Left ventricle myocardium inferior (tissue), 1 donor: ENCODE data around the gene AP5B1. TPM values are rescaled to one million over a fixed set of nuclear protein-coding genes. Genes with fewer than 3 reads are reported as not detected.
"Not testable (repeated sequence)": the region's sequence is repeated elsewhere in the genome, so short reads cannot be mapped to it uniquely, and the experiment has no call there.

Source experiments
- DNase-seq: peaks from one replicate; pipeline ENCODE4 v3.0.0-alpha.2; 2020
- H3K27ac ChIP-seq: fragments of 200-600 bp; replicated peaks from 2 replicates; pipeline ENCODE4 v1.8.0; 2021
- H3K27me3 ChIP-seq: fragments of 200-600 bp; 2 replicates; pipeline ENCODE4 v1.8.0; 2021; ENCODE audit warnings: low read depth
- H3K36me3 ChIP-seq: fragments of 200-600 bp; 2 replicates; pipeline ENCODE4 v1.8.0; 2021
- H3K4me1 ChIP-seq: fragments of 200-600 bp; 2 replicates; pipeline ENCODE4 v1.8.0; 2021
- H3K4me3 ChIP-seq: fragments of 200-600 bp; 2 replicates; pipeline ENCODE4 v1.8.0; 2021; ENCODE audit warnings: mild to moderate bottlenecking, moderate library complexity
- H3K9me3 ChIP-seq: fragments of 200-600 bp; replicated peaks from 2 replicates; pipeline ENCODE4 v1.8.0; 2021
- intact Hi-C: fragments of 100-400 bp; cut with micrococcal nuclease; formaldehyde crosslinking; loops from one replicate; pipeline ENCODE4 v1.11.0; 2022
- total RNA-seq: library from RNA; stranded (reverse); fragmentation: NEBNext Ultra II Directional; extraction: Animal tissue kit (Norgen Biotek cat#: 25700); gene quantifications from one replicate; pipeline ENCODE4 v1.2.1, GENCODE V29; 2021
- TF ChIP-seq, protein P1 (sequence below): fragments of 200-600 bp; IDR thresholded peaks from 2 replicates; pipeline ENCODE4 v1.8.0; 2021; ENCODE audit warnings: antibody characterized with exemption, mild to moderate bottlenecking, borderline replicate concordance
- donor health status: DM: no; HTN: yes; CAD: no; lungs with severe emphysema.

AP5B1 gene
- total RNA-seq, 1 donor from 2014 or later: 5.4 TPM

DNA sequence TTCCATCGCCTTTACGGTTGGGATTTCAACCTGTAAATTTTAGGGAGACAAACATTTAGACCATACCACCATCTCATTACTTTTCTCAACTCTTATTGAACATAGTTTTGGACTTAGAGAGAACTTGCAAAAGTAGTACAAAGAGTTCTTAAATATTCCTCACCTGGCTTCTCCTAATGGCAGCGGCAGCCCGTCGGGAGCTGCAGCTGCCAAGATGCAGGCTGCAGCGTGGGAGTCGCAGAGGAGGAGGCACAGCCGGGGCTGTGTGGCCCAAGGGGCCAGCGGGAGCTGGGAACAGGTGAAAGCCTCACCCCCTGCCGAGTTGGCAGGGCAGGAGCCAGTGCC is 37.1 kb downstream of the AP5B1 start:
- no peak for DNase-seq
- TF ChIP-seq, protein P1, sequence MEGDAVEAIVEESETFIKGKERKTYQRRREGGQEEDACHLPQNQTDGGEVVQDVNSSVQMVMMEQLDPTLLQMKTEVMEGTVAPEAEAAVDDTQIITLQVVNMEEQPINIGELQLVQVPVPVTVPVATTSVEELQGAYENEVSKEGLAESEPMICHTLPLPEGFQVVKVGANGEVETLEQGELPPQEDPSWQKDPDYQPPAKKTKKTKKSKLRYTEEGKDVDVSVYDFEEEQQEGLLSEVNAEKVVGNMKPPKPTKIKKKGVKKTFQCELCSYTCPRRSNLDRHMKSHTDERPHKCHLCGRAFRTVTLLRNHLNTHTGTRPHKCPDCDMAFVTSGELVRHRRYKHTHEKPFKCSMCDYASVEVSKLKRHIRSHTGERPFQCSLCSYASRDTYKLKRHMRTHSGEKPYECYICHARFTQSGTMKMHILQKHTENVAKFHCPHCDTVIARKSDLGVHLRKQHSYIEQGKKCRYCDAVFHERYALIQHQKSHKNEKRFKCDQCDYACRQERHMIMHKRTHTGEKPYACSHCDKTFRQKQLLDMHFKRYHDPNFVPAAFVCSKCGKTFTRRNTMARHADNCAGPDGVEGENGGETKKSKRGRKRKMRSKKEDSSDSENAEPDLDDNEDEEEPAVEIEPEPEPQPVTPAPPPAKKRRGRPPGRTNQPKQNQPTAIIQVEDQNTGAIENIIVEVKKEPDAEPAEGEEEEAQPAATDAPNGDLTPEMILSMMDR: no peak
- Histone ChIP-seq H3K27me3 (peaks cover 37% of the 10 kb centered on the region), H3K9me3 (no peaks in the 10 kb centered on the region), H3K4me3 (no peak overlapping the region), H3K27ac (no peak overlapping the region), H3K36me3 (no peaks in the 10 kb centered on the region), H3K4me1 (no peaks in the 10 kb centered on the region)
- intact Hi-C loops: no loop called here

DNA sequence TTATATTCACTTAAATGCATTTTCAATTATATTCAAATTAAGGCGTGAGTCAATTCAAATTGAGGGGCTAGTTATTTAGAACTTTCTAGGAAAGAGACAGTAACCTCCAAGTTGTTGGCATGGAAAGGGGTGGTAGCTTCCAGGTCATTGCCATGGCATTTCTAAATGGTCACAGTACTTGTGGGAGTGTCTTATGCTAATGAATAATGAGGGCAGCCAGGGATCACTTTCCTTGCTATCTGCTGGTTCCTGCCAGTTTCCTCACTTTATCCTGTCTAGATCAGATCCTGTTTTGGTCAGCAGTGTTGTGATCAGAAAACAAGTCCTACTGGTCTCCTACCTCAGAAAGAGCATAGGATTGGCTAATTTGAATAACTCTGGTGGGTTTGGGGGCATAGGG is 38.4 kb downstream of the AP5B1 start:
- TF ChIP-seq, protein P1: no peak
- peaks cover 44% of the 10 kb centered on the region for H3K27me3 ChIP-seq
- DNase-seq: no peak
- no peak overlapping the region for H3K4me3 ChIP-seq
- H3K36me3 ChIP-seq: no peaks in the 10 kb centered on the region
- intact Hi-C loops: no loop called here
- no peaks in the 10 kb centered on the region for H3K4me1 ChIP-seq
- H3K9me3 ChIP-seq: no peaks in the 10 kb centered on the region
- H3K27ac ChIP-seq: no peak overlapping the region

DNA sequence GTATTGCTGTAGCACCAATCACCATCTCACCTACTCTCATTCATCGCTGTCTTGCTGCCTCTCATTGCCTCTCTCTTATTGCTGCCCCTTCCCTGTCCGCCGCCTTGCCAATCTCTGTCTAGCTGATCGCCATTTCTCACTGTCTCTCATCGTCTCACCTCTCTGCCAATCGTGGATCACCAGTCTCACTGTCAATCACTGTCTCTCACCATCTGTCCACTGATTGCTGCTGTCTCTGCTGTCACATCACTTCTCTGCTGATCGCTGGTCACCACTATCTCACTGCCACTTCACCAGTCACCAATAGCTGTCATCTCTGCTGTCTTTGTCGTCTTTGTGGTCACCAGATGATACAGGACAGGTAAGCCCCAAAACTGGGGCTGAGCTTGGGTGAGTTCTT is 39.6 kb downstream of the AP5B1 start:
- Histone ChIP-seq H3K9me3 (no peaks in the 10 kb centered on the region), H3K36me3 (no peaks in the 10 kb centered on the region), H3K27ac (no peak overlapping the region), H3K4me1 (no peaks in the 10 kb centered on the region), H3K27me3 (peaks cover 44% of the 10 kb centered on the region), H3K4me3 (no peak overlapping the region)
- TF ChIP-seq, protein P1: no peak
- no peak for DNase-seq
- intact Hi-C loops: no loop called here

DNA sequence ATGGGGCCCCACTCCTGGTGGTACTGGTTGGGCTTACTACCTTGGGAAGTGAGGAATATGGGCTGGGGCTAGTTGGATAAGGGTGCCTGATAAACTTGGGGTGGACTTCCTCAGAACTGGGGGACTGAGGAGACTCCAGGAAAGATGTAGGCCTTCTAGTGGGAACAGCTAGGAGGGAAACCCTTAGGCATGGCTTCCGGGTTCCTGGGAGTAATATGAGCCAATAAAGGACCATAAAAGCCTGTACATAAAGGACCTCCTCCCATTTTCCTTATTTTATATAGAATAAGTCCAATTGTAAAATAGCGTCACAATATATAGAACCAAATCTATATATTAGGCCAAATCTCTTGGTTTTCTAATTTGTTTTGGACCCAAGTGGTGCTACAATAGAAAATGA is 41.8 kb downstream of the AP5B1 start:
- Histone ChIP-seq H3K4me1 (no peaks in the 10 kb centered on the region), H3K27me3 (peaks cover 42% of the 10 kb centered on the region), H3K36me3 (no peaks in the 10 kb centered on the region), H3K4me3 (no peak overlapping the region), H3K27ac (no peak overlapping the region), H3K9me3 (no peaks in the 10 kb centered on the region)
- intact Hi-C loops: no loop called here
- TF ChIP-seq, protein P1: no peak
- no peak for DNase-seq

DNA sequence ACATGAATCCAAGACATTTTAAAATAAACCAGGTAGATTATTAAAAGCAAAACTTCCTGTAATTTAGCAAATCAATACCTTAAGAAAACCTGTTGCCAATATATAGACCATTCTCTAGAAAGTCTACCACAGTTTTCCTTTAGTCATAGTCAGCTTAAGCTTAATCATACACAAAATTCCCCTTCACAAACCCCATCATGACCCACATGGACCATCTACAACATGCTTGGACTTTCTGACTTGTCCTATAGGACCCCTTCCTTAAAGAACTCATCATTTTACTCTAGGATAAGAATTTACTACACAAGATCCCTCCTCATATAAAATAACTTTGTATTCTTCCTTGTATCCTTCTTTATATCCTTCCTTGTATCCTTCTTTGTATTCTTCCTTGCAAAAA is 44.0 kb downstream of the AP5B1 start:
- Histone ChIP-seq H3K9me3 (no peaks in the 10 kb centered on the region), H3K27ac (no peak overlapping the region), H3K27me3 (peaks cover 37% of the 10 kb centered on the region), H3K4me3 (no peak overlapping the region), H3K36me3 (no peaks in the 10 kb centered on the region), H3K4me1 (no peaks in the 10 kb centered on the region)
- intact Hi-C loops: no loop called here
- DNase-seq: no peak
- TF ChIP-seq, protein P1: no peak

DNA sequence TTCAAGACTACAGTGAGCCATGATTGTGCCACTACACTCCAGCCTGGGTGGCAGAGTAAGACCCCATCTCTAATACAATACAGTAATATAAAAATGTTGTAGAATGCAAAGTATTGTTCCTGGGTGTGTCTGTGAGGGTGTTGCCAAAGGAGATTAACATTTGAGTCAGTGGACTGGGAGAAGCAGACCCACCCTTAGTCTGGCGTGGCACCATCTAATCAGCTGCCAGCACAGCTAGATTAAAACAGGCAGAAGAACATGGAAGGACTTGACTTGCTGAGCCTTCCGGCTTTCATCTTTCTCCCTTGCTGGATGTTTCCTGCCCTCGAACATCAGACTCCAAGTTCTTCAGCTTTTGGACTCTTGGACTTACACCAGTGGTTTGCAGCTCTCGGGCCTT is 45.7 kb downstream of the AP5B1 start:
- H3K4me1 ChIP-seq, H3K36me3 ChIP-seq, intact Hi-C loops, H3K4me3 ChIP-seq, H3K9me3 ChIP-seq, H3K27ac ChIP-seq, DNase-seq: not testable (repeated sequence)
- H3K27me3 ChIP-seq: peaks cover 22% of the 10 kb centered on the region
